HG03439 (cell line): ENCODE data around the gene RGS6.

Experiments used
- ATAC-seq: cut with Tn5 transposase; IDR thresholded peaks from one replicate; pipeline ENCODE4 v1.9.1; 2021; ENCODE audit warnings: mild to moderate bottlenecking, moderate library complexity; ENCODE audit not compliant: unreplicated experiment

The RGS6 gene

DNA sequence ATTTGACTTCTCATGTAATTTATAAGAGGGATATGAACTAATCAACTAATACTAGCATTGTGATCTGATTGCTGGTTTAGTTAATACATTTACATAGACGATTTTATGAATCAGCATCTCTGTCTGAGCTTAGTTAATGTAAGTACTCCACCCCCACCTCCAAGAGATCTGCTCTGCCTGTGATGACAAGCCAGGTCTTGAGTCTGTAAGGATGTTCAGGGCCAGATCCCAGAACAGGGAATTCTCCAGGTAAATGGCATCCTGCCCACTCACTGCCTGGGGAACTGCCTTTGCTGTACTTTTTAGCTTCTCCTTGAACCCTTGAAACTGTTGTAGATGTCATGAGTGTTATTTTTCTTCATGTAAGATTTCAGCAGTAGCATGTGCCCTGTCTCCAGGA is 289.8 kb downstream of the RGS6 start:
- ATAC-seq = no peak

- no peak for ATAC-seq
Measured at GRCh38 chr14:72236629-72237028, 304.4 kb downstream of the RGS6 start.

DNA sequence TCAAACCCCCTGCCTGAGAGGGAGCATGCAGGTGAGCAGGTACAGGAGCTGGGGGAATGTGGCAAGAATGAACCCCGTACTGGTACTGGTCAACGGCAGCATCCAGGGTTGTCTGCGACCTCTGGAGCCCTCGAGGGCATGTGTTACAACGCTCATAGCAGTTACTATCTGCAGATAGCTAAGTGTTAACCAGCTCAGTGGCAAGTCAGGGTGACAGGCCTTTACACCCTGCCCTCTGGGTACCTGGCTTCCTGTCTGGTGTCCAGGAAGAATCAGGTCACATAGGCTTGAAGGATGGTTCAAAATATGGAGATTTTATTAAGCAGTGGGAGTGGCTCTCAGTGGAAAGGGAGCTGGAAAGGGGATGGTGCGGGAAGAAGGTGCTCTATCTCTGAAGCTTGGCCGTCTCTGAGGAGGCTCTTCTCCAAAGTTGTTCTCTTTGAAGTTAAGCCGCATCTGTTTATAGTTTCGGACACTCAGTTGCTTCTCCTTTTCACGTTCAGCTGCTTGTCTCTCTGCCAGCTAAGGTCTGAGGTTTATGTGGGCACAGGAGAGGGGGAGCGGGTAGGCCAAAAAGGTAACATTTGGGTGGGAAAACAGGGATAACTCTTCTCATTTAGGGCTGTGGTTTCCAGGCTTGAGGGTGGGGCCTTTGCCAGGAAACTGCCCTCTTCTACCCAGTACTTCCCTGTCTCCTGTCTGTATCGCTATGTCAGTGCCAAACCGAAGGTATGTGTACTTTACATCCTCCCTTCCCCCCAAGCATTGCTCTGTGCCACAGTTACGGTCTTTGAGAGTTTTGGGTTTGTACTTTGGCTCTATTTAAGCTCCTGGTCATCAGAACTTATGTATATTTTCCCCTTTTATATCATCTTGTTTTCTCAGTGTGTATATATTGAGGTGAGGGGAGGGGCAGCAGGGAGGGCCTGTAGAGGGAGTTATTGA is 305.8 kb downstream of the RGS6 start:
- ATAC-seq = no peak

GRCh38 chr14:72243309-72244293 is 311.4 kb downstream of the RGS6 start:
- ATAC-seq = no peak

DNA sequence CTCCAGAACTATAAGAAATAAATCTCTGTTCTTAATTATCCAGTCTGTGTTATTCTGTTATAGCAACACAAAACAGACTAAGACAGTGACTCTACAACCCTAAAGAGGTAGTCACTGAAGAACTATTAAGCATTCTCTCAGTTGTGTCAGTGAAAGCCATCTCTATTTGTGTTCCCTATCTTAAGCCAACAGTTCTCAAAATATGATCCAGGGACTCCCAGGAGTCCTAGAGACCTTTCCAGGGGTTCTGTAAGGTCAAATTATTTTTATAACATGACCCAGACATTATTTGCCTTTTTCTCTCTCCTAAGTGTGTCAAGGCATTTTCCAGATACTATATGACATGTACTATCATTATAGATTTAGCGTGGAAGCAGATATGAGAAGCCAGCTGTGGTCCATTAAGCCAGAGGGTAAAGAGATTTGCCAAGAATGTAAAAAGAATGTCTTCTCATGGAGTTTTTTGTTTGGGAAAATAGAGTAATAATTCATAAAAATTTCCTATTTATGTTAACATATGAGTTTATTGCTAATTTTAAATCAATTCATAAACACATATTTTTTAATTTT is 315.8 kb downstream of the RGS6 start:
- ATAC-seq = no peak

- no peak for ATAC-seq
Measured at GRCh38 chr14:72253503-72253902, 321.3 kb downstream of the RGS6 start.

GRCh38 chr14:72254202-72254936 is 322.1 kb downstream of the RGS6 start:
- ATAC-seq = no peak

GRCh38 chr14:72254937-72255472 is 322.8 kb downstream of the RGS6 start:
- ATAC-seq = no peak

DNA sequence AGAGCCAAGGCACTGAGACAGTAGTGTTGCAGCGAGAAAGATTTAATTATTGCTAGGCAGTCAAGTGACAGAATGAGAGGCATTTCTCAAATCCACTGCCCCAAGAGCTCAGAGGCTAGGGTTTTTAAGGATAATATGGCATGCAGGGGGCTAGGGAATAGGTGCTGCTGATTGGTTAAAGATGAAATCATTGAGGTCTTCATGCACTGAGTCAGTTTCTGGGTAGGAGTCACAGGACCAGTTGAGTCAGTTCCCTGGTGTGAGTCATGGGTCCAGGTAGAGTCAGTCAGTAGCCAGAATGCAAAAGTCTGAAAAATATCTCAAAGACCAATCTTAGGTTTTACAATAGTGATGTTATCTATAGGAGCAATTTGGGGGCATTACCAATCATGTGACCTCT is 323.8 kb downstream of the RGS6 start:
- no peak for ATAC-seq

DNA sequence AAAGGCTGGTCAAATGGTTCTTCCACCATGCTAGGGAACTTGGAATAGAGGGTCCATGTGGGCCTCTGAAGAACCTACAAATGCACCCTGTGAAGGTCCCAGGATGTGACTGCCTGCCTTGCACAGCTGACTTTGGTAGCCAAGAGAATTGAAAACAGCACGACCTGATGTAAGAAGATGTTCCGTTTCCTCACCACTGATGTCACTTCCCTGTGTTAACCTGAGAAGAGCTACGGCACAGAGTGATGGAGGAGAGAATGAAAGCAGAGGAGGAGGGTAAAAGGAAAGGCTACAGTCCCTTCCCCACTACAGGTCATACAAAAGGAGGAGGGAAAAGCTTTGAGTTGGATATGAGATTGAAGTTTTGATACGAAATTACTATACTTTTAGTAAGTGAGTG is 328.8 kb downstream of the RGS6 start:
- no peak for ATAC-seq

DNA sequence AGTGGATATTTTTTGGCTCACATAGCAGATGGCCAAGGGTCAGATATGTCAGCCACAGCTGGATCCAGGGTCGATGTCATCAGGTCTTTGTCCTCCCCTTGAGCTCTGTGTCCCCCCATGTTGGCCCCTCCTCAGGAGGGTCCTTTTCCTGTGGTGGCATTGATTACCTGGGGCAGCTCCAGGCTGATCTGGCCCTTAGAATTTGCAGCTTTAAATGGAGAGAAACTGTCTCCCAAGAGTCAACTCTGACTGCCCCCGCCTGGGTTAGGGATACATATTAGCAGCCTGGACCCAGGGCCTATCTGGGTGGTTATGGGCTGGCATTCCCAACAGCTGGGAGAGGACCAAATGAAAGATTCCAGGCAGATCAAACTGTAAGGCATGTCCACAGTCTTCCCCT is 330.5 kb downstream of the RGS6 start:
- ATAC-seq = no peak

DNA sequence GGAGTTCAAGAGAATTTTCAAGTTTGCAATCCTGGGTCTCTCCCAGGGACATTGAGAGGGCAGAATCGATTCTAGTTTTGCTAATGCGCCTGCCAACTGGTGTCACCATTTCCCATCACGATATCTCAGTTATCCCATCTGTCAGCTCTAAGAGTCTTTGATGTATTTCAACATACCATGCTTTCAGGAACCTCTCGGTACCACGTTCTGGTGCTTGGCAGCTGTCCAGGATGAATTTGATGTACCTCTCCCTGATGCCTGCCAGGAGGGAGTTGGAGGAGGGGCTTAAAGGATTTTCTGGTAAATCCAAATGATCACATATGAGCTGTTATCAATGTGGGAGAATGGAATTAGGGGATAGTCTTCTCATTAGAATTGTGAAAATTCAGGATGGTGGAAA is 332.5 kb downstream of the RGS6 start:
- ATAC-seq = no peak

DNA sequence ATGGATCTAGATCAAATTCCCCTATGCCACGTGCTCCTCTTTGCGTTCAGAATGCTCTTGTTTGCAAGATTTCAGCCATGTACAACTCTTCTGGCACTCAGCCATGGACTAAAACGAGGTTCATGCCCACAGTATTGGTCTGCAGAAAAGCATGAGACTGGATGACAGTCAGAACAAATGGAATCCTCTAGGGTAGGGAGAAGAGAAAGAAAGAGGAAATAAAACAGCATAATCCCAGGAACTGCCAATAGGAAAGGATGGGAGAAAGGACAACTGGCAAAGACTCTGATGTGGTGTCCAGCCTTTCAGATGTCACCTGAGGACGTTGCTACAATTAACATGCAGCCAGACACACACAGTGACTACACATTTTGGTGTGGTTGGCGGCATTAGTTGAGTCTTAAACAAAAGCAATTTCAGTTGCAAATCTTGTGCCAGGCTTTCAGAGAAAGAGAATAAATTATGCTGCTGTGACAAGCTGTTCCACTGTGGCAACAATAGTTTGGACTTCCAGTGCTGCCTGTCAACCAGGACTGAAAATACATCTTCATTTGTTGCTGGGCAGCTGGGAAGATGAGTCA is 338.0 kb downstream of the RGS6 start:
- ATAC-seq = no peak

DNA sequence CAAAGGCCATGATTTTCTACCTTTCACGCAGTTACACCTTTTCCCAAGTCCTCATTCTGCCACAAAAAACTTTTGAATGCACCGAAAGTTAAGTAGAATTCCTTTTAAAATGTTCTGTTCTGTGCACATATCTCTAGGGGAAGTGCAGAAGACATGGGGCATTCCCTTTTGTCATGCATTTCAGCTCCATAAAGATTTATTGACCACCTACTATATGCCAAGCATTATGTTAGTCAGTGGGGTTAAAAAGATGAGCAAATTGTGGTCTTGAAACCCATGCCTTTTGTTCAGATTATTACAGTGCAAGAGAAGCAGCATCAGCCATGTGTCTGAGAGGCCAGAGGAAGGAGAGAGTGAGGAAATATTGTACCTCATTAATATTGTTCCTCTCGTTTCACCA is 338.5 kb downstream of the RGS6 start:
- ATAC-seq = no peak

DNA sequence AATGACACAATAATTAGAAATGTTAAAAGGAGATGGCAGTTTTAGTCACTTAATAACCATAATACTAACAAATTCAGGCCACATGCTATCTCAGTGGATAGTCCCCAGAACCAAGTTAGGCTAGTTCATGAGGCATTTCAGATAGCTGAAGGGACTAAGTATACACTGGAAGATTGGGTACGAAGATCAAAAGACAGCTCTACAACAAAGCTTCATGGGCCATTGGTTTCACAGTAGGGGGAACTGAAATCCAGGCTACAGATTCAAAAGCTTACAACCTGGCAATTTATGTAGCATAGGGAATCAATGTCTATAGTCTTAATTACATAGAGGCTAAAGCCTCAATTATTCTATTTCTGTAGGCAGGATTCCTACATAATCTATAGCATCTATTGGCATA is 343.0 kb downstream of the RGS6 start:
- no peak for ATAC-seq

DNA sequence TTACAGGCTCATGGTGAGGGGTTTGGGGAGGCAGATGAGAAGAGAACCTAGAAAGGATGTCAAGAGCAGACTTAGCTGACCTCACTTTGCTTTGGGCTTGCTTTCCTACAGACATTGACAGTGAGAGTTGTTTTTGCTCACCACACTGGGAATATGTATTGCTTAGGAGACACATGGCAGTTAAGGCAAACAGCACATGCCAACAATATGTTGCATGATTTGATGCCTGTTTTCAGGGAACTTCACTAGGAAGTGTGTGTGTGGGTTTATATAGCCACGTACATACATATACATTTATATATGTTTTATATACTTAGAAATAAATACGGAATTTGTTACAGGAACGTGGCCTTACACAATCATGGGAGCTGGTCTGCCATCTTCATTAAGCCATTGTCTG is 346.1 kb downstream of the RGS6 start:
- ATAC-seq = no peak

DNA sequence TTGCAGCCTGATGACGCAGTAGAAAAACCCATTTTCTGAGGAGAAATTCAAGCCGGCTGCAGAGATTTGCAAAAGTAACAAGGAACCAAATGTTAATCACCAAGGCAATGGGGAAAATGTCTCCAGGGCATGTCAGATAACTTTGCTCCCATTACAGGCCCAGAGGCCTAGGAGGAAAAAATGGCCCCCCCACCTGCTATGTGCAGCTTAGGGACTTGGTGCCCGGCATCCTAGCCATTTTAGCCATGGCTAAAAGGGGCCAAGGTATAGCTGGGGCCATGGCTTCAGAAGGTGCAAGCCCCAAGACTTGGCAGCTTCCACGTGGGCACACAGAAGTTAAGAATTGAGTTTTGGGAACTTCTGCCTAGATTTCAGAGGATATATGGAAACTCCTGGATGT is 351.9 kb downstream of the RGS6 start:
- ATAC-seq = no peak

GRCh38 chr14:72290241-72290640 is 358.0 kb downstream of the RGS6 start:
- no peak for ATAC-seq

DNA sequence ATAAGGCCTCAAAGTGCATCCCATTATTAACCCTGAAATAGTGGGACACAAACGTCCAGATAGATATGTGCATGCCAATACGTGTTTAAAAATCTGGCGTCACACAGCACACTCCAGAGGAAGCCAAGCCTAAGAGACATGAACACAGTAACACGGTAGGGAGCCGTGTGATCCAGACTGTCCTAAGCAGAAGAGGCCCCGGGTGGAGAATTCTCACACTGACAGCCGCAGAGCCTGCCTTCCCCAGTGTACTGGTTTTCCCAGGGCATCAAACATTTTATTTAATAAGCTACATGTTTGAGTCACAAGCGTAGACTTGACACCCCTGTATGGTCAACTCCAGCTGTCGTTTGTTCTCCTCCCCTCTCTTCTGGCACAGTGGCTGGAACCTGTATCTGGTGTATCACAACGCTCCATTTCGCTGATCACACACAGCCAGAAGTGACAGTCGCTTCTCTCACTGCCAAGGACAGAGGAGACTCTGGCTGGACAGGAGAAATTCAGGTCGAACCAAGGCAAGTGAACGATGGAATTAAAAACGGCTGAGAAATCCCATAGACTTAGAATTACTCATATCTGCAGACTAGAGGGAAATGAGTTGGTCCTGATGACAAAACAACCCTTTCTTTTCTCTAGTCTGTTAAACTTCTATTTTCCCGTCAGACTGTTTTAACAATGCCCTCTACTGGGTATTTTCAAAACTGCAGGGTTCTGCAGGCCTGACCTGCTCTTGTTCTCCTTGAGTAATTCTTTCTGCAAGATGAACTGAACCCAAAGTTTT is 359.9 kb downstream of the RGS6 start:
- ATAC-seq = no peak
